ENCODE results near the gene MAP2K3.

Gene MAP2K3

DNA sequence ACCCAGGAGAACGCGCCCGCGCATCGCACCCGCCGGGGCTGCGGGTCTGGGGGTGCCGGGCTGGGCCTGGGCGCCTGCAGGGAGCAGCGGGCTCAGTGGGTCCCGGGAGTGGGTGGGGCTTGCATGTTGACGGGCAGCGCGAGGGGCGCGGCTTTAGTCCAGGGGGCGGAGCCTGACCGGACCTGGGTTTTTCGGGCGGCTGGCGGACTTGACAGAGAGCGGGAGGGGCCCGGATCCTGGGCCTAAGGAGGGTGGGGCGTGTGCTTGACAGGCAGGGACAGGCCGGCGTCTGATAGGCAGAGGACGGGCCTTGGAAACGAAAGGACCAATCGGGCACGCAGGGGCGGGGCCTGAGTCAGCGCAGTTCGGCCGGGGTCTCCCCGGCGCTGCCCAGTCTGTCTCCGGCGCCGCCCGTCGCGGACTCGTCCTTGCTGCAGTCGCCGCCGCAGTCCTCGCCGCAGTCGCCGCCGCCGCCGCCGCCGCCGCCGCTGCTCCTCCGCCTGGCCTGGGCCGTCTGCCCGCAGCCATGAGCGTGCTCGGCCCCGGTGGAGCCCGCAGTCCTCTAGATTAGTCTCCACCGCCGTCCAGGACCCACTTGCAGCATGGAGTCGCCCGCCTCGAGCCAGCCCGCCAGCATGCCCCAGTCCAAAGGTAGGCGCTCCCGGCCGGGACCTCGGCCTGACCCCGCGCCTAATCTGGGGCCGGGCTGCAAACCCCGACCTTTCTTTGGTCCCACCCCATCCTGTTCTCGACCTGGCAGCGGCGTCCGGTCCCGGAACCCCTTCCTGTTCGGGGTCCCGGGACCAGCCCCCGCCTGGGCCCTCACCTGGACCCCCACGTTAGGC lies at the start of gene MAP2K3:
Gene MAP2K3, plus strand, starts transcription at position 393 of the 845 bp plus-strand sequence. Its CDS starts 210 bp downstream, at position 603.
- DNase-seq = peak; percentile 98

GRCh38 chr17:21235921-21236320 lies 48.6 kb upstream of the MAP2K3 start:
- no peak for DNase-seq

GRCh38 chr17:21239680-21240368 lies 44.7 kb upstream of the MAP2K3 start:
- peak in 1 of 2 donors; percentile 14 for DNase-seq

DNA sequence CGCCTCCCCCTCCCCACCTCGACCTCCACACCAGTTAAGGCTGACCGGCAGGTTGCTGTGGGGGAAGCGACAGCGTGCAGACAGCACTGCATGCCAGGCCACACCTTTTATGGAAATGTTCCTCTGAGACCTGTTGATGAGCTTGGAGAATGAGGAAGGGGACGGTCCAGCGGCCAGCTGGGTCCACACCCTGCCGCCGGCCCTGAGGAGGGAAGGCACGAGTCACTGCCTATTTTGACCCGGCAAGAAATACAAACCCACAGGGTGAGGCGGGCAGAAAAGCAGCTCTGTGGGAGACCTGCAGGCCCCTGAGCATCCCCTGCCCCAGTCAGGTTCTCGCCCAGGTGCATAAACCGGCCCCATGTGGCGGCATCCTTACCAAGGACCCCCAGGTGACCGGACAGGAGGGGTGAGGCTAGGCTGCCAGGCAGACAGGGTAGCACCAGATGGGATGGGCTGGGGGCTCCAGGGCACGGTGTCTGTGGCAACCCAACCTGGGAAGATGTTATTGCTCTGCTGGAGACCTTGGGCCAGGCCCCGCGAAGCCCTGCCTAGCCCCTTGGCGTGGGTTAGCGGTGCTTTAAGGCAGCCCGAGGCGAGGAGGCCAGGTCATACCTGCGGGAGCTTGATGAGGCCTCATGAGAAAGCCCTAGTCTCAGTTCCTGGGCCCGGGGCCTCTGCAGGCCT lies 44.0 kb upstream of the MAP2K3 start:
- no peak for DNase-seq

DNA sequence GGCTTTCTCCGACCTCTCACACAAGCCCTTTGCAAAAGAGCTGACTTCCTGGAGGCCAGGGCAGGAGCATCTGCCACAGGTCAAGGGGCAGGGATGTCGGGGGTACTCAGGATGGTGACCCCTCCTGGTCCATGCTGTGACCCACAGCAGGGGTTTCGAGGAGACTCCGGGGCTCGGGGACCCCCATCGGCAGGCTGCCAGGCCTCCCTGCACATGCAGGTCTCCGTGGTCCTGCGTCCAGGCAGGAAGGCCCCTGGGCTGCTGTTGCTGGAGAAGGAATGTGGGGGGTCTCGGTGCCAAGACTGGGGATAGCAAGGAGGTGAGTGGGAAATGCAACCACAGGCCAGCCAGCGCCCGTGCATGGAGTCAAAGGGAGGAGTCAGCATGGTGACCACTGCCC lies 42.9 kb upstream of the MAP2K3 start:
- DNase-seq = no peak

GRCh38 chr17:21242026-21242697 lies 42.3 kb upstream of the MAP2K3 start:
- DNase-seq = no peak

GRCh38 chr17:21242780-21243515 lies 41.6 kb upstream of the MAP2K3 start:
- no peak for DNase-seq

DNA sequence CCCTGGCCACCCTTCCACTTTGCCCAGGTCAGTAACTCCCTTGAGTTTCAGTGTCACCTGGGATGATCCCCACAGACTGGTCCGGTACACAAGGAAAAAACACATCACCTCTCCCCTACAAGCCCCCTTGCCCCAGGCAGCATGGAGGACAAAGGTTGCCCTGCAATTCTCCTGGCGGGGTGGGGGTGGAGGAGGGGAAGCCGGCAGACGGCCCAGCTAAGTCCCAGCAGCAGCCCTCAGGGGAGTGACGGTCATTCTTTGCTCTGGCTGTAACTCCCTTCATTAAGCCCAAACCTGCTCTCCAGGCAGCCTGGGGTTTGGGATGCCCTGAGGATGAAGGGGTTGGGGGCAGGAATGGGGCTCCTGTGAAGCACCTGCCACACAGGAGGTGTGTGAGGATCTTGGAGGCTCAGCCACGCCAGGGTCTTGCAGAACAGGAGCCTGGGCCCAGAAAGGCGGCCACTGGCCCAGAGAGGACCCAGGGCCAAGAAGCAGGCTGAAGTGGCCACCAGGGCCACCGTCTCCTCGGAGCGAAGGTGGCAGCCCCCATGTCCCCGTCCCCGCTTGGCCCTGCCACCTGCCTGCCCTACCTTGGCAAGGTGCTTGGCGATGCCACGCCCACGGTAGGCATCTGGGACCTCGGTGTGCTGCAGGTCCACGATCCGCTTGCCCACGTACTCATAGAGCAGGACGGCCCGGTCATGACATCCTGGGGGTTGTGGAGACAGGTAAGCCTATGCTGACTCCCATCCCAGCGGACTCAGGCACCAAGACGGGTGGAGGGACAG lies 40.8 kb upstream of the MAP2K3 start:
- no peak for DNase-seq

DNA sequence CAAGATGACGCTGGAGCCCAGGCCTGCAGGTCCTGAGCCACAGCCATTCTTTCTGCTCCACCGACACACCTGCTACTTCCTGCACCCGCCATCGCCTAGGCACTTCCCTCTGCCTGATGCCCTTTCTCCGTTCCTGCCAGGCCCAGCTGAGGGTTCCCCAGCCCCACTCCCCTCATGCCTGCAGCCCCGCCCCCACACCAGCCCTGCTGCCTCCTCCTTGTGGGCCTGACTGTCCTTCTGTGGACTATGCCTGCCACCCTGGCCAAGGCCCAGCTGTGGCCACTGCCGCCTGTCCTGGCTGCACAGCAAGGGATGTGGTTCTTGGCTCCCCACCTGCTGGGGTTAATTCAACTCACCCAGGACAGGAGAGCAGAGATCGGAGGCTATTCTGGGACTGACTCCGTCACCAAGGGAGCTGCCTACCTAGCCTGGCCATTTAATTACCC lies 38.8 kb upstream of the MAP2K3 start:
- no peak for DNase-seq

- no peak for DNase-seq
Observed at GRCh38 chr17:21246698-21247097, 37.8 kb upstream of the MAP2K3 start.

GRCh38 chr17:21247552-21248258 lies 36.8 kb upstream of the MAP2K3 start:
- DNase-seq = no peak

GRCh38 chr17:21248500-21248899 lies 36.0 kb upstream of the MAP2K3 start:
- no peak for DNase-seq

DNA sequence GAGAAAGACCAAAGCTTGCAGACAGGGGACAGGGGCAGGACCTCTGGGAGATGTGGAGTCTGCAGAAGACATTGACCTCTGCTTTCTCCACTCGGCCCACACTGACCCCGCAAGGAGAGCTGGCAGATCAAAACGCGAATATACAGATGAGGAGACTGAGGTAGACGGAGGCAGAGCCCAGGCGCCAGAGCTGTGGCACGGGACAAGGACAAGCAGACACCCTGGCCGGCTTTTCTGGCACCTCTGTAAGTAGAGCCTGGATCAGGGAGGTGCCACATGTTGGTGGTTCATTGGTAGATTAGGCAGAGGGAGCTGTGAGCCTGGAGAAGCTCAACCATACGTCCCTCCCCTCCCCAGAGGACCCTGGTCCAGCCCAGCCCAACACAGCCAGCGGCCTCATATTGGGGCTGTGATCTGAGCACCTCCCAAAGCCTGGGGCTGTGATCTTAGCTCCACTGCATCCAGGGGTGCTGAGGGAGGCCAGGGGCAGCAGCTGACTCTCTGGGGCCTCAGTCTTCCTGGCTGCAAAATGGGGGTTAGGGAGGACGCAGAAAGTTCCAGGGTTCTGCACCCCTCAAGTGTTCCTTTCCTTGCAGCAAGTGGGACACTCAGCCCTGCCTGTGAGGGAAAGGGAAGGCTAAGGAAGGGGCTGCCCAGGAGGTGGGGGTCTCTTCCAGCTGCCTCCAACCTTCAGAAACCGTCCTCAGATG lies 35.3 kb upstream of the MAP2K3 start:
- no peak for DNase-seq

DNA sequence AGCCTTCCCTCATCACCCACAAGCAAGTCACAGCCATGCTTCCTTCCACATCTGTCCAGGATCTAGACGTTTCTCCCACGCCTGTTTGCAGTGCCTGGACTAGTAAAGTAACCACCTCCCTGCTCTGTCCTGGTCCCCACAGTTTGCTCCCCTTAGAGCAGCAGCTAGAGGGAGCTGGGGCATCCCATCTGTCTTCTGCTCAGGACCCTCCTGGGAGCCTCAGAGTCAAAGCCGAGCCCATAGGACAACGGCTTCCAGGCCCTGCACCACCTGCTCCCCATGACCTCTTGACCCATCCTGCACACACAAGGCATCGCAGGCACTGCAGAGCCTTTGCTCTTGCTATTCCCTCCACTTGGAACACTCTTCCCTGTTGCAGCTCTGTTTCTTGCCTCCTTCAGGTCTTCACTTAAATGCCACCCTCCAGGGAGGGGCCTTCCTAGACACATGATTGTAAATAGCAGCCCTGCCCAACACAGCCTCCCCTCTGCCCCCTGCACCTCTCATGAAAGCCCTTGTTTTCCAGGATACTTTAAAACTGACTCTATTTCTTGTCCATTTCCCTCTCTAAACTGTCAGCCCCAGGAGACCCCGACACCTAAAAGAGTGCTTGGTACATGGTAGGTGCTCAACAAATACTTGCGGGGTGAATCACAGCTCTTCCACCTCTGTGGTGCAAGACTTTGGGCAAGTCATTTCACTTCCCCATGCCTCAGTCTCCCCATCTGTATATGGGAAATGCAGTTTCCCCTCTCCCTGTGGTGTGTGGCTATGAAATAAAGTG lies 34.4 kb upstream of the MAP2K3 start:
- DNase-seq = no peak

DNA sequence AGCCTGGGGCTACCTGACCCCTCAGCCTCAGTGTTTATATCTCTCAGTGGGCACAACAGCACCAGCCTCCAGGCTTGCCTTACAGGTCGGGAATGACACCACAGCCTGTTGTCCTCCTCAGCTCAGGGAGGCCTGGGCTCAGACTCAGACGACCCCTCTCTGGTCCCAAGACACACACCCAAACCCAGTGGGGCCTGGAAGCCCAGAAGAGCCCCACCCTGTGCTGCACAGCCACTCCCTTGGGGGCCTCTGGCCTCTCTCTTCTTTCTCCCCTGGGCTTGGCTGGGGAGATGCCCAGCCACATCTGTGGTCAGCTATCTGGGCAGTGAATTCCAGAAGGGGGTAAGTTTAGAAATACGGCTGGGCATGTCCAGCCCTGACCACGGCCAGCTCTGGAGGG lies 33.7 kb upstream of the MAP2K3 start:
- DNase-seq = no peak

DNA sequence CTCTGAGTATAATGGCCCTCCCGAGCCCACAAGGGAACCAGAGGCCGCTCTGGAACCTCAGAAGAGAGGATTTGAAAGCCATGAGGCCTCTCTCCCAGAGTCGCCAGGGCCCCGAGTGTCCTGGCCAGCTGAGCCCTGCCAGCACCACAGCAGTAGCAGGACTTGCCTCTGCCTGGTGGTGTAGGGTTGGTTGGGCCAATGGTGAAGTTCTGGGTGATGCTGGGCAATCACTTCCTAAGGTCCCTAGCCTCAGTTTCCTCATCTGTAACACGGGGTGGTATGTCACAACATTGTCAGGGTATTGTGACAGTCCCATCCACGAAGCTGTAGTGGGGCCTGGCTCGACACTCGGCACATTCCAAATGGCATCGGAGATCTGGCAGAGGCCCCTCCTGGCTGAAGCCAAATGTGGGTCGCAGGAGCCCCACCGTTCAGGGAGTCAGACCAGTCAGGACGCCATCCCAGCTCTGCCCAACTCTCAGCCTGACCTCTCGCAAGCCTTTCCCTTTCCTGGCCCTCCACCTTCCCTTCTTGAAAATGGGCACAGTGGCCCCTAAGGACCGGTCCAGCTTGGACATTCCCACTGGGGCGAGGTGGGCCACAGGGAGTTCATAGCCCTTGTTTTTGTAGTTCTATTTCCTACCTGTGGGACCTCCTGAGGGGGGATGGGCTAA lies 33.0 kb upstream of the MAP2K3 start:
- no peak for DNase-seq

DNA sequence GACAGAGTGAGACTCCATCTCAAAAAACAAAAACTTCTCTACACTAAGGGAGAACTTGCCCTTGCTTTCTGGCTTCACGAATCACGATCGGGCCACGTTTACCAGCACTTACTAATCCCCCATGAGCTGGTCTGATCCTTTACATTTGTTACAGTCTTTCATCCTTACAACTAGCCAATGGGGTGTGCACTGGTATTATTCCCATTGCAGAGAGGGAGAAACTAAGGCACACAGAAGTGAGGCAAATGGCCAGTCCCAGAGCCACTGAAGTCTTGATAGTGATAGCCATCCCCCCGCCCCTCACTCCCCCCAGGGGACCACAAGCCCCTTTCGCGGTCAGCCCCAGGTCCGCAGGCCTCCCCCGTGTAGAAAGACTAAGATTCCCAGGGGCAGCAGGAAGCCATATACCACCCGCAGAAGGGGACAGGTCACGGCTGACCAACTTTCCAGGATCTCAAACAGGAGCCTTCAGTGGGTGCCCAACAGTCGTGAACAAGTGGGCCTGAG lies 32.2 kb upstream of the MAP2K3 start:
- no peak for DNase-seq
